ENCODE measurements around the gene CHN1.

DNA sequence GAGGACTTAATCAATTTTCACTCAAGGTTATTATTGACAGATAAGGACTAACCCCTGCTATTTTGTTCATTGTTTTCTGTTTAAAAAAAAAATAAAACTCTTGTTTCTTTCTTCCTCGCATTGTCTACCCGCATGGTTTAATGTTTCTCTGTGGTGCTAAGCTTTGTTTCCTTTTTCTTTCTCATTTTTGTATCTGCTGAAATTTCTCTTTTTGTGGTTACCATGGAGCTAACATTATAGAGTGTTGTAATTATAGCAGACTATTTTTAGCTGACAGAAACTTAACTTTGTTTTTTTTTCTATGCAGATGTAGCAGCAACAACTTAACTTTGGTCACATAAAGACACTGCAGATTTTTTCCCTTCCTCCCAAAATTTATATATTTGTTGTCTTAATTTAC, 43.1 kb upstream of the CHN1 start:
- TF ChIP-seq, protein P1, sequence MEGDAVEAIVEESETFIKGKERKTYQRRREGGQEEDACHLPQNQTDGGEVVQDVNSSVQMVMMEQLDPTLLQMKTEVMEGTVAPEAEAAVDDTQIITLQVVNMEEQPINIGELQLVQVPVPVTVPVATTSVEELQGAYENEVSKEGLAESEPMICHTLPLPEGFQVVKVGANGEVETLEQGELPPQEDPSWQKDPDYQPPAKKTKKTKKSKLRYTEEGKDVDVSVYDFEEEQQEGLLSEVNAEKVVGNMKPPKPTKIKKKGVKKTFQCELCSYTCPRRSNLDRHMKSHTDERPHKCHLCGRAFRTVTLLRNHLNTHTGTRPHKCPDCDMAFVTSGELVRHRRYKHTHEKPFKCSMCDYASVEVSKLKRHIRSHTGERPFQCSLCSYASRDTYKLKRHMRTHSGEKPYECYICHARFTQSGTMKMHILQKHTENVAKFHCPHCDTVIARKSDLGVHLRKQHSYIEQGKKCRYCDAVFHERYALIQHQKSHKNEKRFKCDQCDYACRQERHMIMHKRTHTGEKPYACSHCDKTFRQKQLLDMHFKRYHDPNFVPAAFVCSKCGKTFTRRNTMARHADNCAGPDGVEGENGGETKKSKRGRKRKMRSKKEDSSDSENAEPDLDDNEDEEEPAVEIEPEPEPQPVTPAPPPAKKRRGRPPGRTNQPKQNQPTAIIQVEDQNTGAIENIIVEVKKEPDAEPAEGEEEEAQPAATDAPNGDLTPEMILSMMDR (IDR thresholded peaks at IDR 0.05), result no peak
- no peak for TF ChIP-seq POLR2A (IDR thresholded peaks at IDR 0.05)
